ENCODE data around the gene ZNF681. TPM values are rescaled to one million over a fixed set of nuclear protein-coding genes. Genes with fewer than 3 reads are reported as not detected.
"Not testable (repeated sequence)": the region's sequence is repeated elsewhere in the genome, so short reads cannot be mapped to it uniquely, and the experiment has no call there.

The ZNF681 gene
- total RNA-seq, 1 experiment from 2014 or later = 8.1 TPM

GRCh38 chr19:23779645-23780044, 21.0 kb upstream of the ZNF681 start:
- Histone ChIP-seq H3K27me3 (ENCODE audit: low read length) (no peaks in the 10 kb centered on the region), H3K36me3 (ENCODE audit: insufficient read depth, low read length) (peaks cover 78% of the 10 kb centered on the region), H3K4me2 (ENCODE audit: low read depth, low read length, poor library complexity, severe bottlenecking) (no peak overlapping the region), H3K4me3 (ENCODE audit: low read length) (no peak overlapping the region), H3K79me2 (ENCODE audit: low read length) (peaks cover 48% of the 10 kb centered on the region), H3K9me2 (replicated peaks; ENCODE audit: insufficient read depth, low read length) (no peaks in the 10 kb centered on the region), H3K9me3 (ENCODE audit: low read length) (no peaks in the 10 kb centered on the region), H4K20me1 (ENCODE audit: insufficient read depth, low read depth, low read length) (no peaks in the 10 kb centered on the region), H3K4me1 (ENCODE audit: low read length) (no peaks in the 10 kb centered on the region), H2AFZ (ENCODE audit: low read length) (no peak overlapping the region), H3K9ac (ENCODE audit: low read length) (no peak overlapping the region), H3K27ac (ENCODE audit: low read length) (no peak overlapping the region)
- no peak for DNase-seq

GRCh38 chr19:23778566-23778965, 19.9 kb upstream of the ZNF681 start:
- Histone ChIP-seq H4K20me1 (ENCODE audit: insufficient read depth, low read depth, low read length) (no peaks in the 10 kb centered on the region), H3K9me2 (replicated peaks; ENCODE audit: insufficient read depth, low read length) (no peaks in the 10 kb centered on the region), H3K4me2 (ENCODE audit: low read depth, low read length, poor library complexity, severe bottlenecking) (no peak overlapping the region), H3K4me3 (ENCODE audit: low read length) (no peak overlapping the region), H3K27me3 (ENCODE audit: low read length) (no peaks in the 10 kb centered on the region), H3K9ac (ENCODE audit: low read length) (no peak overlapping the region), H3K27ac (ENCODE audit: low read length) (no peak overlapping the region), H2AFZ (ENCODE audit: low read length) (no peak overlapping the region), H3K4me1 (ENCODE audit: low read length) (no peaks in the 10 kb centered on the region), H3K79me2 (ENCODE audit: low read length) (peaks cover 55% of the 10 kb centered on the region), H3K36me3 (ENCODE audit: insufficient read depth, low read length) (peaks cover 78% of the 10 kb centered on the region), H3K9me3 (ENCODE audit: low read length) (no peaks in the 10 kb centered on the region)
- DNase-seq = no peak

- H3K9ac ChIP-seq (ENCODE audit: low read length); H3K4me3 ChIP-seq (ENCODE audit: low read length); H3K4me2 ChIP-seq (ENCODE audit: low read depth, low read length, poor library complexity, severe bottlenecking); H3K9me3 ChIP-seq (ENCODE audit: low read length); DNase-seq; H2AFZ ChIP-seq (ENCODE audit: low read length); H3K27ac ChIP-seq (ENCODE audit: low read length); H3K4me1 ChIP-seq (ENCODE audit: low read length); H3K9me2 ChIP-seq (replicated peaks; ENCODE audit: insufficient read depth, low read length); H3K27me3 ChIP-seq (ENCODE audit: low read length); H4K20me1 ChIP-seq (ENCODE audit: insufficient read depth, low read depth, low read length): not testable (repeated sequence)
- H3K36me3 ChIP-seq (ENCODE audit: insufficient read depth, low read length) = peaks cover 72% of the 10 kb centered on the region
- peaks cover 58% of the 10 kb centered on the region for H3K79me2 ChIP-seq (ENCODE audit: low read length)
Measured at GRCh38 chr19:23778036-23778435, 19.3 kb upstream of the ZNF681 start.

- no peaks in the 10 kb centered on the region for H4K20me1 ChIP-seq (ENCODE audit: insufficient read depth, low read depth, low read length)
- no peak overlapping the region for H3K4me2 ChIP-seq (ENCODE audit: low read depth, low read length, poor library complexity, severe bottlenecking)
- no peaks in the 10 kb centered on the region for H3K9me3 ChIP-seq (ENCODE audit: low read length)
- H3K36me3 ChIP-seq (ENCODE audit: insufficient read depth, low read length) = peaks cover 75% of the 10 kb centered on the region
- no peaks in the 10 kb centered on the region for H3K4me1 ChIP-seq (ENCODE audit: low read length)
- peaks cover 64% of the 10 kb centered on the region for H3K79me2 ChIP-seq (ENCODE audit: low read length)
- H2AFZ ChIP-seq (ENCODE audit: low read length) = no peak overlapping the region
- no peak for DNase-seq
- no peak overlapping the region for H3K27ac ChIP-seq (ENCODE audit: low read length)
- no peaks in the 10 kb centered on the region for H3K27me3 ChIP-seq (ENCODE audit: low read length)
- H3K4me3 ChIP-seq (ENCODE audit: low read length) = no peak overlapping the region
- H3K9ac ChIP-seq (ENCODE audit: low read length) = no peak overlapping the region
- H3K9me2 ChIP-seq (replicated peaks; ENCODE audit: insufficient read depth, low read length) = no peaks in the 10 kb centered on the region
Measured at GRCh38 chr19:23777216-23777615, 18.5 kb upstream of the ZNF681 start.

- Histone ChIP-seq H3K4me1 (ENCODE audit: low read length) (no peaks in the 10 kb centered on the region), H3K27me3 (ENCODE audit: low read length) (no peaks in the 10 kb centered on the region), H3K9me3 (ENCODE audit: low read length) (no peaks in the 10 kb centered on the region), H3K79me2 (ENCODE audit: low read length) (peaks cover 68% of the 10 kb centered on the region), H3K36me3 (ENCODE audit: insufficient read depth, low read length) (peaks cover 71% of the 10 kb centered on the region), H3K27ac (ENCODE audit: low read length) (no peak overlapping the region), H2AFZ (ENCODE audit: low read length) (no peak overlapping the region), H4K20me1 (ENCODE audit: insufficient read depth, low read depth, low read length) (no peaks in the 10 kb centered on the region), H3K9ac (ENCODE audit: low read length) (no peak overlapping the region), H3K4me2 (ENCODE audit: low read depth, low read length, poor library complexity, severe bottlenecking) (no peak overlapping the region), H3K4me3 (ENCODE audit: low read length) (no peak overlapping the region), H3K9me2 (replicated peaks; ENCODE audit: insufficient read depth, low read length) (no peaks in the 10 kb centered on the region)
- DNase-seq = no peak
Measured at GRCh38 chr19:23776507-23777205, 18.0 kb upstream of the ZNF681 start.

GRCh38 chr19:23774524-23774971, 15.9 kb upstream of the ZNF681 start:
- Histone ChIP-seq H3K27ac (ENCODE audit: low read length) (no peak overlapping the region), H3K36me3 (ENCODE audit: insufficient read depth, low read length) (peaks cover 78% of the 10 kb centered on the region), H3K79me2 (ENCODE audit: low read length) (peaks cover 82% of the 10 kb centered on the region), H3K9me2 (replicated peaks; ENCODE audit: insufficient read depth, low read length) (no peaks in the 10 kb centered on the region), H2AFZ (ENCODE audit: low read length) (no peak overlapping the region), H4K20me1 (ENCODE audit: insufficient read depth, low read depth, low read length) (no peaks in the 10 kb centered on the region), H3K4me2 (ENCODE audit: low read depth, low read length, poor library complexity, severe bottlenecking) (no peak overlapping the region), H3K9ac (ENCODE audit: low read length) (no peak overlapping the region), H3K9me3 (ENCODE audit: low read length) (no peaks in the 10 kb centered on the region), H3K4me1 (ENCODE audit: low read length) (no peaks in the 10 kb centered on the region), H3K27me3 (ENCODE audit: low read length) (no peaks in the 10 kb centered on the region), H3K4me3 (ENCODE audit: low read length) (no peak overlapping the region)
- DNase-seq = no peak

GRCh38 chr19:23774106-23774505, 15.4 kb upstream of the ZNF681 start:
- peaks cover 75% of the 10 kb centered on the region for H3K36me3 ChIP-seq (ENCODE audit: insufficient read depth, low read length)
- H3K4me1 ChIP-seq (ENCODE audit: low read length) = no peaks in the 10 kb centered on the region
- H3K9me2 ChIP-seq (replicated peaks; ENCODE audit: insufficient read depth, low read length) = no peaks in the 10 kb centered on the region
- peaks cover 84% of the 10 kb centered on the region for H3K79me2 ChIP-seq (ENCODE audit: low read length)
- H2AFZ ChIP-seq (ENCODE audit: low read length) = no peak overlapping the region
- no peak overlapping the region for H3K9ac ChIP-seq (ENCODE audit: low read length)
- no peak overlapping the region for H3K4me2 ChIP-seq (ENCODE audit: low read depth, low read length, poor library complexity, severe bottlenecking)
- H3K9me3 ChIP-seq (ENCODE audit: low read length) = no peaks in the 10 kb centered on the region
- DNase-seq = no peak
- no peak overlapping the region for H3K4me3 ChIP-seq (ENCODE audit: low read length)
- no peaks in the 10 kb centered on the region for H4K20me1 ChIP-seq (ENCODE audit: insufficient read depth, low read depth, low read length)
- no peak overlapping the region for H3K27ac ChIP-seq (ENCODE audit: low read length)
- no peaks in the 10 kb centered on the region for H3K27me3 ChIP-seq (ENCODE audit: low read length)

GRCh38 chr19:23772675-23773063, 14.0 kb upstream of the ZNF681 start:
- Histone ChIP-seq H3K79me2 (ENCODE audit: low read length) (peaks cover 93% of the 10 kb centered on the region), H3K4me1 (ENCODE audit: low read length) (no peaks in the 10 kb centered on the region), H3K36me3 (ENCODE audit: insufficient read depth, low read length) (peaks cover 71% of the 10 kb centered on the region), H3K27ac (ENCODE audit: low read length) (no peak overlapping the region), H3K9me2 (replicated peaks; ENCODE audit: insufficient read depth, low read length) (no peaks in the 10 kb centered on the region), H3K27me3 (ENCODE audit: low read length) (no peaks in the 10 kb centered on the region), H3K9me3 (ENCODE audit: low read length) (no peaks in the 10 kb centered on the region), H3K4me3 (ENCODE audit: low read length) (no peak overlapping the region), H4K20me1 (ENCODE audit: insufficient read depth, low read depth, low read length) (no peaks in the 10 kb centered on the region), H3K4me2 (ENCODE audit: low read depth, low read length, poor library complexity, severe bottlenecking) (no peak overlapping the region), H3K9ac (ENCODE audit: low read length) (no peak overlapping the region), H2AFZ (ENCODE audit: low read length) (no peak overlapping the region)
- DNase-seq = no peak

Data from Karpas-422 (cell line).